DMS114 treated with DMSO at 0.1 percent for 48 hours (cell line): ENCODE results near the gene RBBP7.

Experiments
- DNase-seq: peaks from one replicate; lab custom pipeline; 2025; ENCODE audit not compliant: unreplicated experiment; lab: John Stamatoyannopoulos, UW

RBBP7 gene

DNA sequence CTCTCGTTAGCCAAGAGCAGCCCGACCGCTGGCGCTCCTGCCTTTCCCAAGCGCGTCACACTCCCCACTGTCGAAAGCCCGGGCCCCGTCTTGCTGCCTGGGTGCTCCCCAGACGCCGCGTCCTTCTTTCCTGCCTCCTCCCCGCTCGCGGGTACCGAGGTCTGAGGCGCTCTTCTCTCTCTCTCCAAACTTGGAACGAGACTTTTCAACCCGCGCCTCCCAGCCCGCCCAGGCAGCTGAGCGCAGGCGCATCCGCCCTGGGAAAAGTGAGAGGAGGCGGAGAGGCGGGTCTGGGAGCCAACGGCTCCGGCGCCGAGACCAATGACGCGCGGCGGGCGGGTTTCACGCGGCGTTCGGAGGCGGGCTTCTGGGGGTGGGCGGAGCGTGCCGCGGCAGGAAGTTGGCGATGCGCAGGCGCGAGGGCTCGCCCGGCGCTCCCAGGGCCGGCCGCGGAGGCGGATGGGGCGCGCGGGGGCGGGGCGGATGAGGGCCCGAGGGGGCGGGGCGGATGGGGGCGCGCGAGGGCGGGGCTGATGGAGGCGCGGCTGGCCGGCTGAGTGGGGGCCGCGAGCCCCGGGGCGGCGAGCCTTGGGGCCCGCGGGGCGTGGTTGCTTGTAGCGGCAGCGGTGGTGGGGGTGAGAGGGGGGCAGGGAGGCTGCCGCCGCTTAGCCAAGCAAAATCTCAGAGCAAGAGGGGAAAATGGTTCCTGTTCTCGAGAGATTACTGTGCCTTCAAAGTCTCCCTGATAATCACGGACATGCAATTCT lies at the start of gene RBBP7:
RBBP7 (minus strand) TSS at position 268 of the 767 bp plus-strand sequence. CDS start 309 bp downstream, outside the sequence.
- peak; percentile 73 for DNase-seq

DNA sequence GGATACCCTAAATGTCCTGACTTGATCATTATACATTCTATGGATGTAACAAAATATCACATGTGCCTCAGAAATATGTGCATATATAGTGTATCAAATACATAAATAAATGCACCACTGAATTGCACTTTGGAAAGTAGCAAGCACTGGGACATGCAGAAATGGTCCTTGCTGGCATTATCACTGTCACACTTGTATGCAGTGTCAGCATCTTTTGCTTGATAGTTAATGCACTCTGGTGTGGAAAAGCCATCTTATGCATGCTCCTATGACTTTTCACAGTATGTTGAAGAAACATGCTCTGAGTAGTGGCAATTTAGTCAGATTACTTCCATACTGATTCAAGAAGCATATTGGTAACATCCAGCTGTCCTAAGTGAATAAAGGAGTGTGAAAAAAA lies 48.8 kb upstream of the RBBP7 start:
- DNase-seq = no peak

DNA sequence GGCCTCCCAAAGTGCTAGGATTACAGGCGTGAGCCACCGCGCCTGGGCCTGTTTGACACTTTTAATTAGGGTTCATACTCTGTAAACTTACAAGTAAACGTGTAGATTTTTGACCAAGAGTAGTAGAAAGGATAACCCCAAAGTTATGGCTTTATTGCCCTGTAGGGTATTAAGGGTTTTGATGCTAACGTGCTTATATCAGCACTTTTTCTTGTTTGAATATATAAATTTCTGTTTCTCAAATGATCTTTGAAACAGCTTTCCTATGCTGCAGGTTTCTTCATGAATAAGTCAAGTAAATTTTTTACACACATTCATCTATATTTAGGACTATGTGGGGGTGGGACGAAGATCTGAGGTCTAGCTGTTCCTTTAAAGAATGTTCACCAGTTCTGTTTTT lies 47.0 kb upstream of the RBBP7 start:
- no peak for DNase-seq

DNA sequence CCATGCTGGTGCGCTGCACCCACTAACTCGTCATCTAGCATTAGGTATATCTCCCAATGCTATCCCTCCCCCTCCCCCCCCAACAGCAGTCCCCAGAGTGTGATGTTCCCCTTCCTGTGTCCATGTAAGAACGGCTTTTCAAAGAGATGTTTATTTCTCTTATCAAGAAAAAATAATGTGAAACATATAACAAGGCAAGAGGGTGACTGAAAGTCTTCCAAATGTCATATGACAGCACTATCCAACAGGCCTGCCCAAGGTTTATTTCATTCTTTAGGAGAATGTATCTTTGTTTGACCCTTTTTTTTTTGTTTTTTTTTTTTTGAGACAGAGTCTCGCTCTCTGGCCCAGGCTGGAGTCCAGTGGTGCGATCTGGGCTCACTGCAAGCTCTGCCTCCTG lies 46.4 kb upstream of the RBBP7 start:
- no peak for DNase-seq

DNA sequence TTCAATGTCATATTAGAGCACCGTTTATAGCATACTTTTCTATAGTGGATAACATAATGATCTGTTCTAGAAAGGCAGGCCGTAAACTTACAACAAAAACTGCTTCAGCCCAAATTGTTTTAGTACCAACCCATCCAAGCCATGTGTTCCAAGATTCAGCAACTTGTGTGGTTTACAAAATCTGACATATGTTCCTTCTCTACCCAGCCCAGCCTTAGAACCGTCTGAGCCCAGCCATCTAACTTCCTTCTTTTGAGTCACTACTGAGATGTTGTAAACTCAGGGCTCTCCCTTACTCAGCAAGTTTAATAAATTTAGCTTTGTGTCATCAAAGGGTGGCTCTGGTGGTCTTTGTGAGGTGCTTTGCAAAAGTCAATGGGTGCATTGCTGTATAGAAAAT lies 43.9 kb upstream of the RBBP7 start:
- no peak for DNase-seq

DNA sequence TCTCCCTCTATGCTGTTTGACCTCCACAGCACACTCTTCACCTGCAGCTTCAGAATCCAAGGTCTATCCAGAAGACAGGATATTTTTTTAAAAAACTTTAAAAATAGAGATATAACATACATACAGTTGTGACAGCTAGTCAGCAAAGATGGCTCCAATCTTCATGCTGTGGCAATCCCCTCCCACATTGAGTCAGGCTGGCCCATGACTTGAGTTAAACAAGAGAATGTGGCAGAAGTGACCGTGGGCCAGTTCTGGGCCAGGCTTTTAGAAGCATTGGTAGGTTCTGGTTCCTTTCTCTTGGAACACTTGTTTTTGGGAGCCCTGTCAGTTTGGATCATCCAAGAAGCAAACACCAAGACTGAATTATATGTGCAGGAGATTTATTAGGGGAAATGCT lies 40.2 kb upstream of the RBBP7 start:
- no peak for DNase-seq

DNA sequence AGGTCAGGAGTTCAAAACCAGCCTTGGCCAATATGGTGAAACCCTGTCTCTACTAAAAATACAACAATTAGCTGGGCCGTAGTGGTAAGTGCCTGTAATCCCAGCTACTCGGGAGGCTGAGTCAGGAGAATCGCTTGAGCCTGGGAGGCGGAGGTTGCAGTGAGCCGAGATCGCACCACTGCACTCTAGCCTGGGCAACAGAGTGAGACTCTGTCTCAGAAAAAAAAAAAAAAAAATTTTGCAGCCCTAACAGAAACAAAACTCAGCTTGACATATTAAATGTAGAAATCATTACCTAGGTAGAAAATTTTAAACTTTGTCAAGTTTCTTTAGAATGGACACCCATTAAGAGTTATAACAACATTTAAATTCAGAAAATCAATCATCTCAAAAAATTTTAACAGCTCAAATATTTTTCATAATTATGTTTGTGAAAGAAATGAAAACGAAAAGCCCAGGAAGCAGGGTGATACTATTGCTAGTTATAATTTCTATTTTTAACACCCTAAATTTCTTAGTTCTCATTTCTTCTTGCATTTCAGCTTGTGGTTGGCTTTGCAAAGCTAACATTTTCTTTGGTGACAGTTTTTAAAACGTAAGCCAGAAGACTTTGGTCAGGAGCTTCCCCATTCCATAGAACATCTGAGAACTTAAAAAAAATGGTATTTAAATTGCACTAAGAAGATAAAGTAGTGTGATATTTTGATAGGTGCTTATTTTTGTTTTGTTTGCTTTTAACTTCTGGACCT lies 33.3 kb upstream of the RBBP7 start:
- DNase-seq = no peak

DNA sequence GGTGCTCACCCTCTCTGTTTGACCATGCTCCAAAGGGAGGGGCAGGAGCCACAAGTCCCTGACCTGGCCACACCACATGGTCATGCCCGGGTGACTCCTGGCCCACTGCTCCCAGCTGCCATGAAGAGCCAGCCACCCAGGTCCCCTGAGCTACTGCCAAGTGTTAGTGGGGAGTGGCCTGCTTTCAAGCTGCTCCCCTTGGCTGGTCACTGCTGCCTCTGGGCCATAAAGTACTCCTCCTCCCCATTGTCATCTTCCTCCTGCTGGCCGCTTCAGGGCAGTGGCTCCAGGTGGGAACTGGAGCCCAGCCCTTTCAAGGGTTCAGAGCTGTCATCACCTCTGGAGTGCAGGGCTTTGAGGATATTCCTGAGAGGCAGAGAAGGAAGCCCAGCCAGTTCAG lies 27.3 kb upstream of the RBBP7 start:
- DNase-seq = no peak

DNA sequence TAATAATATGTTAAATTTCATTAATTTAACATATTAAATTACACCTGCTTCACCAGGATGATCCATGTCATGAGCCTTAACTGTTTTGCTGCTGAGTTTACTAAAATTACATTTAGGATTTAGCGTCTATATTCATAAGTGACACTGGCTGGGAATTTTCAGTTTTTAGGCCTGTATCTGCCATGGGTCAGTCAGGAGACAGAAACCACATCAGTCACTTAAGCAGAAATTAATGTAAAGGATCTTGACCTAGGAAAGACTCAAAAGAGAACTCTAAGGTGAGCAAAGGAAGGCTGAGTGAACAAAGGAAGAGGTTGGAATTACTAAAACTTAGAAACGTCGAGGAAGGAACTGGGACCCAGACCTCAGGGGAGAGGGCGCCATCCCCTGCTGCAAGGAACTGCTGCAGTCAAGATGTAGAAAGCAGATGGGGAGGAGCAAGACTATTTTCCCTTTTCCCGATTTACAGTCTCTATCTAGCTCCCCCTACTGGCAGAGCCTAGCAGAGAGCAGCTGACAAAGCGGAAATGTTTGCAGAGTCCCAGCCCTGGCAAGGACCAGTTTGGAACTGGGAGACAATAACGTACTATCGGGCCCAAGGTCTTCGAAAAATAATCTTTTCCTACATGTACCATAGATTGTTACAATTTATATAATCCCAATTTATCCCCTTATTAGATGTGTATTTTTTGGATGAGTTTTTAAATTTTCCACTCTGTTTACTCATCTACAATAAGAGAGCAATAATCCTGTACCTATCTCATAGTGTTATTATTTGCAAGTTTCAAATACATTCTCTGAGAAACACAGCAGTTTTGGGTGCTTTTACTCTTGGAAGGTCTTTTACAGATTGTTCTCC lies 22.6 kb upstream of the RBBP7 start:
- peak; percentile 62 for DNase-seq

DNA sequence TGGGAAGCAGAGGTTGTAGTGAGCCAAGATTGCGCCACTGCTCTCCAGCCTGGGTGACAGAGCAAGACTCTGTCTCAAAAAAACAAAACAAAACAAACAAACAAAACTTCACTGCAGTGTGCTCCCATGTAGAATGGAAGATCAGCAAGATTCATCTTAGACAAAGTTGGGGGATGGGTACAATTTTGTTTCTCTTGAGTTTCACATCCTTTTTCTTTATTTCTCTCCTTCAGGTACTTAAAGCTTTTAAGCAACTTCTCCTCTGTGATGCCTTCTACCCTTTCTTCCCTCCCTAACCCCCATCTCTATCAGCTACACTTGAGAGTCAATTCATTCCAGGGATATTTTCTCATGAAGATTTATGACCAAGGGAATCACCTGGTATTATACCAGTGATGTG lies 15.5 kb upstream of the RBBP7 start:
- no peak for DNase-seq

DNA sequence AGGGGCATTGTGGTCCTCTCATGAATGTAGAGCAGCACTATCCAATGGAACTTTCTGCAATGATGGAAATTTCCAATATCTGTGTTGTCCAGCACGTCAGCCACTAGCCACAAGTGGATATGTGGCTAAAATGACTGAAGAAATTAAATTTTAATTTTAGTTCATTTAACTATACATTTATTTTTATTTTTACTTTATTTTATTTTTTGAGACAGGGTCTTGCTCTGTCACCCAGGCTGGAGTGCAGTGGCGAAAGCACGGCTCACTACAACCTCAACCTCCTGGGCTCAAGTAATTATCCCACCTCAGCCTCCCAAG lies 13.3 kb upstream of the RBBP7 start:
- no peak for DNase-seq

DNA sequence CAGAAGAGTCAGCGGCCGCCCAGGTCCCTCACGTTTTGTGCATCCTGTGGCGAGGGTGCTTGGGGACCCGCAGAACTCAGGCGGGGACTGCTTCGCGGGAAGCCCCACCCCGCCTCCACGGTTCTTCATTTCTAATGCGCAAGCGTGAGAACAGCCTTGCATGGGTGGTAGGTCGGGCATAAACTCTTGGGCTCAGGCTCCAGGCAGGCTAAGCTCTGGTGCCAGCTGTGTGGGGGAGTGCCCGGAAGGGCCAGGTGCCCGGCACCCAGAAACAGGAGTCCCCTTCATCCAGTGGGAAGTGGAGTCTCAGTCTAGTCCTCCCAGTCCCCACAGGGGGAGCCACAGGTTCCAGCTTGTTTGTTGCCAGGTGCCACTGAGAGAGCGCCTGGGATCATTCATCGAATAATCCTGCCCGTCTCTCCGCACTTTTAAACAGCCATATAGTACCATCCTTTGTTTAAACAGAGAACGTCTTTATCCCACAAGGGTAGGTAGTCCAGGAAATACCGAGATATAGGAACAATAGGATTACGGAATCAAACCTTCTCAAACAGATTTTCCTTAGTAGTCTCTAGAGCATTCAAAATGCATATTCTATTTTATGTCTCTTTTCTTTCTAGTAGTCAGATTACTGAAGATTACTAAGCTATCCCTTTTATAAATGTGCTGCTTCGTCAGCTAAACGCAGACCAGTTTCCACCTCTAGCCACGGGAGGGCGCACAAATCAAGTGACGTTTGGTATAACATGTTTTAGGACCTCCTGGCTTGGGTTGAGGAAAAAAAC lies 12.7 kb upstream of the RBBP7 start:
- DNase-seq = peak; percentile 61

DNA sequence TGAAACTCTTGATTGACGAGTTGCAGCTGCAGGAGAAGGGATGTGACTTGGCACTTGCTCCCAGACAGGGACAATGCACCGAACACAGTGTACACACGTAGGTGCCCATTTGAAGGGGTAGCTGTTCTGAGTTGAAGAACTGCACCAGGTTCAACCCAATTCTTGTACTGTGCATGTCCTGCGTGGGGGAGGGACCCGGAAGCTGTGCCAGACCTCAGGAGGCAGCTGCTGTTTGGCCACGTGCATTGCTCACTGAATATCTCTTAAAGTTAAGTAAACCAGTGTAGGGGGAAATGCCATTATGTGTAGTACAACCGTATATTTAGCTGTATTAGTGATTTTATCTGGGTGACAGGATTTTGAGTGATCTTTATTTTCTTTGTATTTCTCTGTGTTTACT lies 12.0 kb upstream of the RBBP7 start:
- DNase-seq = no peak

DNA sequence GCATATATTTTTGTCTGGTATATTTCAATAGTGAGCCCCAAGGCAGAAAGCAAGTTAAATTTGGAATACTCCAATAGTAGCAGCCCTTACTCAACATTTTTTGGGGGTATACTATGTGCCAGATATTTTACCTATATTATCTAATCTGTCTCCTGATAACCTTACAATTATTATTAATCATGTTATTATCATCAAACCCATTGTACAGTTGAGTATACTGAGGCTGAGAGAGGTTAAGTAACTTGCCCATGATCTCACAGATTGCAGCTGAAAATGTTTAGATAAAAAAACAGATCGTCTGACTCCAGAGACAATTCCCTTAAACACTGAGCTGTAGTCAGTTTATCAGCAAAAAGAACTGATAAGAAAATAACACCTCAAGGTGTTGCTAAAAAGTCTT lies 6.5 kb upstream of the RBBP7 start:
- DNase-seq = no peak

DNA sequence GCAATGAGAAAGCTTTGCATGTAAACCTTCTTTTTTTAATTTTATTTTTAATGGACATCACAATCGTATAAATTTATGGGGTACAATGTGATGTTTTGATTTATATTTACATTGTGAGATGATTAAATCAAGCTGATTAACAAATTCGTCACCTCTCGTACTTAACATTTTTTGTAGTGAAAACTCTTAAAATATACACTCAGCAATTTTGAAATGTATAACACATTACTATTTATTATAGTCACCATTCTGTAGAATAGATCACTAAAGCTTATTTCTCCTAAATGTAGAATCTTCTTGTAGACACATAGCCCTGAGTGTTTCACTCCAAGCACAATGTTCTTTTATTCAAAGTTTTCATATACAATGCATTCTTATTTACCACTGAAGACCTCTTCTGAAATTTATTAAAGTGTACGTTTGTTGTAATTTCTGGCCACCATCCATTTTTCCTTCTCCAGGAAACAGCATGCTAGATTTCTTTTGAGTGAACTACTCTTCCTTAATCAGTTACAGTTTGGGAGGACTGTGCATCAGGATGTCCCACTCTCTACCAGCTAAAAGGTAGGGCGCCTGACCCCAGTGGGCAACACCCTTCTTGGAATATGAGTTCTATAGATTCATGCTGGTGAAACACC lies 4.4 kb upstream of the RBBP7 start:
- no peak for DNase-seq

DNA sequence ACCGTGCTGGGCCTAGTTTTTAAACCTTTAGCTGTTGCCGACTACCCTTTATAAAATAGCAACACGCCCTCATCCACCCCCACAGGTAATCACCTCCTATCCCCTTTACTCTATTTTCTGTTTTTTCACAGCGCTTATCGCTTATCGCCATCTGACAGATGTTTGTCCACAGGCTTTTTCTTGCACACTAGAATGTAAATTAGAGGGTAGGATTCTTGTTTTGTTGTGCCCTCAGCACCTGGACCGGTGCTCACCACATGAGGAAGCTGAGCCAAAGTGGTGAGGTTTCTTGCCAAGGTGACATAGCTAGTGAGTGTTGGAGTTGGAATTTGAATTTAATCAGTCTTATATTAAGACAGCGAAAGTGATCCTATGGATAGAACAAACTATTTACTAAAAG lies 2.9 kb upstream of the RBBP7 start:
- DNase-seq = no peak

DNA sequence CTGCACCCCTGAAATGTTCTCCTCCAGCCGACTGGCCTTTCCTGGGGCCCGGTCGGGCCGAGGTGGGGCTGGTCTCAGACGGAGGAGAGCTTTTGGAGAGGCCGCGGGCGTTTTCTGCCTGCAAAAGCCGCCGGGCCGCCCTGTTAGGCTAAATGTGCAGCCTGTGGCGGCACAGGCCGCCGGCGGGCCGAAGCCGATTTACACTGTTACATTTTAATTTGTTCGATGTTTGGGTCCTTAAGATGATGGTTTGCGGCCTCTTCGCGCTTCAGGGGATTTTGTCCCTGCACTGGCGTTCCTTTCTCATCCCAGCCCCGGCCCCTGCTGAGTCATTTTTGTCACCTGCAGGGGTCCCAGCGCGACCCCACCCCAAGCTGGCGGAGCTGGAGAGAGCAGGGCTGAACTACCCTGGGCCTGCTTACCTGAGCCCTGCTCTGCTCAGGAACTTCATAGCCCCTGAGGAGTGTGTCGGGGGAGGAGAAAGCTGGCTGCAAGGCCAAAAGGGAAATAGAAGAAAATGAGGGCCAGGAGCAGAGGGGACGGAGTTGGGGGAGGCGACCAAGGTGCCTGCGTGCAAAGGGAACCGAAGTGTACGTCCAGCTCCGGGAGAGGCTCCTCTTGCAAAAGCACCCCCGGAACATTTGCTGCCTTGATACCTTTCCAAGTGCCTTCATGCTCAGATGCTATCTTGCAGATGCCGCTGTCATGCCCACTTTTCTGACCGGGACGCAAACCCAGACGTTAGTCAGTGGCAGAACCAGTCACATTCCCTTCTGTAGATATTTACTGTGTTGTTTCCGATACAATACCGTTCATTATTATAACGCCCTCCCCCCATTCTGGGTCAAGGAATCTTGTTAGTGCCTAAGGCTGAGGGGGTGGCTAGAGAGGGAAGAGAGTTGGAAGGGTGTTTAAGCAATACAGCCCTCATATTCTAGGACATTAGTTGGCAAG lies 977 bp upstream of the RBBP7 start:
- no peak for DNase-seq

DNA sequence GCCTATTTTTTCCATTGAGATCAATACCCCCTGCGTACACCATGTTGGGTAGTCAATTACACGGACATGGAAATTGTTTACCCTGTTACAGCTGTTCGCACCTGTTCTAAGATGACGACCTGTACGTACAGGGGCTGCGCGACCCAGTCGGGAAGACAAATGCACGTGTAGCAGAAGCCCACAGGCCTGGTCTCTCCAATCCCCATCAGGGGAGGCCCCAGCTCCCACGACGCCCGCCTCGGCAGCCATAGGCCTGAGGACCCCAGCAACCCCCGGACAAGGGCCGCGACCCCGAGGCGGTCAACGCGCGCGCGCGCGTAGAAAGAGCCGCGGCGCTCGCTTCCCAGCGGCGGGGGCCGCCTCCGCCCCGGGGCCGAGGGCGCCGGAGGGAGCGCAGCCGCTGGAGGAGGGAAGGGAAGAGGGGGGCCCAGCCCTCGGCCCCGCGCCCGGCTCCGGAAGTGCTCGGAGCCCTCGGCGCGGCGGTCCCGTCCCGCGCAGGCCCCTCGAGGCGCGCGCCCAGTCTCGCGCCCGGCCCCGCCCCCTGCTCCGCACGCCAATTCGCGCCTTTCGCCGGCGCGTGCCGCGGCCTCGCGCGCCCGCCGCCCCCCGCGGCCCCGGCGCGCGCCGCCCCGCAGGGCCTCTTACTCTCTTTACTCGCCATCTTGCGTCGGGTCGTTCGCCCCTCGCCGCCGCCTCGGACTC lies 618 bp downstream of the RBBP7 start:
- no peak for DNase-seq

DNA sequence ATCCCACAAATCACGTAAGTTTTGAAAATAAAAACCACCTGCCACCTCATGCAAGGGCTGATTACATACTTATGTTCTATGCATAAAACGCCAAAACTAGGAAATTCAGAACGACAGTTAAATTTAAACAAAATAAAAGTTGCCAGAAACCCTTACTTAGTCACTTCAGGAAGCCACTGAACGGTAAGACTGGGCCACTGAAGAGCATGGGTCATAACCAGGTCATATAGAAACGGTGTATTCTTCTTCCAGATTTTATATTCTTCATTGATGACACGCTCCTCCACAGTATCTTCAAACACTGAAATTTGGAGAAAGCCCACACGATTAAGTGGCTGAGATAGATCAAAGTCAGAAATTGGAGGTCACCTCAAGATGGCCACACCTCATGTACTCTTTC lies 1.2 kb downstream of the RBBP7 start:
- DNase-seq = no peak
